GM21619 (cell line): ENCODE measurements around the gene CDYL2.

Experiments used
- ATAC-seq: cut with Tn5 transposase; IDR thresholded peaks from one replicate; pipeline ENCODE4 v1.9.1; 2021; ENCODE audit not compliant: unreplicated experiment

Gene CDYL2

GRCh38 chr16:80601182-80601581, 203.2 kb downstream of the CDYL2 start:
- ATAC-seq = no peak

GRCh38 chr16:80599466-80599865, 204.9 kb downstream of the CDYL2 start:
- no peak for ATAC-seq

GRCh38 chr16:80596507-80597207, 207.7 kb downstream of the CDYL2 start:
- ATAC-seq = no peak

GRCh38 chr16:80594756-80595155, 209.6 kb downstream of the CDYL2 start:
- no peak for ATAC-seq

GRCh38 chr16:80592273-80592672, 212.1 kb downstream of the CDYL2 start:
- no peak for ATAC-seq

GRCh38 chr16:80591071-80591915, 213.1 kb downstream of the CDYL2 start:
- peak; percentile 53 for ATAC-seq

GRCh38 chr16:80587071-80587470, 217.3 kb downstream of the CDYL2 start:
- ATAC-seq = no peak

- no peak for ATAC-seq
Measured at GRCh38 chr16:80586476-80586875, 217.9 kb downstream of the CDYL2 start.

- ATAC-seq = peak; percentile 63
Measured at GRCh38 chr16:80585764-80586163, 218.6 kb downstream of the CDYL2 start.

- ATAC-seq = no peak
Measured at GRCh38 chr16:80583466-80583865, 220.9 kb downstream of the CDYL2 start.

GRCh38 chr16:80580109-80580832, 224.1 kb downstream of the CDYL2 start:
- peak; percentile 90 for ATAC-seq

GRCh38 chr16:80577485-80578280, 226.7 kb downstream of the CDYL2 start:
- no peak for ATAC-seq

- ATAC-seq = no peak
Measured at GRCh38 chr16:80576343-80576912, 228.0 kb downstream of the CDYL2 start.

GRCh38 chr16:80573700-80574120, 230.7 kb downstream of the CDYL2 start:
- ATAC-seq = no peak

- ATAC-seq = no peak
Measured at GRCh38 chr16:80570106-80570478, 234.3 kb downstream of the CDYL2 start.

GRCh38 chr16:80569440-80570105, 234.8 kb downstream of the CDYL2 start:
- peak; percentile 94 for ATAC-seq

- ATAC-seq = no peak
Measured at GRCh38 chr16:80564394-80564793, 240.0 kb downstream of the CDYL2 start.

- ATAC-seq = no peak
Measured at GRCh38 chr16:80563066-80563465, 241.3 kb downstream of the CDYL2 start.

- ATAC-seq = no peak
Measured at GRCh38 chr16:80559369-80559768, 245.0 kb downstream of the CDYL2 start.

- ATAC-seq = no peak
Measured at GRCh38 chr16:80557037-80557436, 247.4 kb downstream of the CDYL2 start.
